HepG2 (cell line): Measurements from ENCODE around the gene JOSD1. TPM values are rescaled to one million over a fixed set of nuclear protein-coding genes. Genes with fewer than 3 reads are reported as not detected.

Experiments used
- ARNTL ChIP-seq: sonication (generic); formaldehyde crosslinking; IDR thresholded peaks from 2 replicates; pipeline ENCODE4 v1.4.0; 2020; ENCODE audit warnings: mild to moderate bottlenecking, missing genetic modification reagents
- ATF7-NPFF ChIP-seq: sonication (generic); formaldehyde crosslinking; IDR thresholded peaks from 2 replicates; pipeline ENCODE4 v1.8.1; 2023; ENCODE audit warnings: mild to moderate bottlenecking, low read depth, missing genetic modification reagents, moderate library complexity
- CC2D1A ChIP-seq: sonication (generic); formaldehyde crosslinking; IDR thresholded peaks from 2 replicates; pipeline ENCODE4 v1.8.1; 2023; ENCODE audit warnings: mild to moderate bottlenecking, missing genetic modification reagents
- DMAP1 ChIP-seq: IDR thresholded peaks from 2 replicates; pipeline ENCODE4 v1.6.1; 2016
- FOXK1 ChIP-seq: sonication (generic); formaldehyde crosslinking; IDR thresholded peaks from 2 replicates; pipeline ENCODE4 v1.4.0; 2020; ENCODE audit warnings: low read depth, missing genetic modification reagents, borderline replicate concordance
- HNRNPL ChIP-seq: fragments of 200-400 bp; formaldehyde crosslinking; IDR thresholded peaks from 2 replicates; pipeline ENCODE4 v1.6.1; 2017; ENCODE audit warnings: mild to moderate bottlenecking, low read depth, low read length
- KDM6A ChIP-seq: IDR thresholded peaks from 2 replicates; pipeline ENCODE4 v1.6.1; 2016; ENCODE audit warnings: low read depth
- MAFK ChIP-seq, 2 experiments: IDR thresholded peaks in 1 of 2; conservative IDR thresholded peaks in 1 of 2; 2 replicates each; pipeline ENCODE4 v1.6.1; 2011; ENCODE audit warnings: improper control_type of control experiment in 2 of 2, low read length in 2 of 2
- NCOR1 ChIP-seq: fragments of 200-600 bp; sonication (generic); IDR thresholded peaks from 2 replicates; pipeline ENCODE4 v1.7.0; 2017; ENCODE audit warnings: antibody characterized with exemption, low read length, borderline replicate concordance
- PITX1 ChIP-seq: sonication (generic); formaldehyde crosslinking; IDR thresholded peaks from 2 replicates; pipeline ENCODE4 v1.5.1; 2020; ENCODE audit warnings: mild to moderate bottlenecking, missing genetic modification reagents
- PRDM10 ChIP-seq: sonication (generic); formaldehyde crosslinking; IDR thresholded peaks from 2 replicates; pipeline ENCODE4 v1.4.0; 2020; ENCODE audit warnings: low read depth, missing genetic modification reagents
- RNF2 ChIP-seq: fragments of 450-650 bp; conservative IDR thresholded peaks from 2 replicates; pipeline ENCODE4 v1.6.1; 2016; ENCODE audit warnings: low read depth
- SMAD3 ChIP-seq: sonication (generic); formaldehyde crosslinking; IDR thresholded peaks from 2 replicates; pipeline ENCODE4 v1.4.0; 2020; ENCODE audit warnings: missing genetic modification reagents
- STAT5B ChIP-seq: sonication (generic); formaldehyde crosslinking; IDR thresholded peaks from 2 replicates; pipeline ENCODE4 v1.4.0; 2020; ENCODE audit warnings: missing genetic modification reagents
- THAP7 ChIP-seq: sonication (generic); formaldehyde crosslinking; IDR thresholded peaks from 2 replicates; pipeline ENCODE4 v1.8.1; 2023; ENCODE audit warnings: mild to moderate bottlenecking, missing genetic modification reagents
- ZFYVE20 ChIP-seq: sonication (generic); formaldehyde crosslinking; IDR thresholded peaks from 2 replicates; pipeline ENCODE4 v1.8.0; 2023; ENCODE audit warnings: low read depth, mild to moderate bottlenecking, moderate library complexity, missing genetic modification reagents, borderline replicate concordance
- ZNF143 ChIP-seq: sonication (generic); formaldehyde crosslinking; IDR thresholded peaks from 2 replicates; pipeline ENCODE4 v1.4.0; 2020; ENCODE audit warnings: missing genetic modification reagents
- ZNF367 ChIP-seq: sonication (generic); formaldehyde crosslinking; IDR thresholded peaks from 2 replicates; pipeline ENCODE4 v1.4.0; 2020; ENCODE audit warnings: missing genetic modification reagents, borderline replicate concordance
- ZNF513 ChIP-seq: sonication (generic); formaldehyde crosslinking; conservative IDR thresholded peaks from 2 replicates; pipeline ENCODE4 v1.5.0; 2020; ENCODE audit warnings: missing genetic modification reagents
- ZNF607 ChIP-seq: sonication (generic); formaldehyde crosslinking; IDR thresholded peaks from 2 replicates; pipeline ENCODE4 v1.5.1; 2020; ENCODE audit warnings: missing genetic modification reagents, mild to moderate bottlenecking, borderline replicate concordance
- ZNF746 ChIP-seq: sonication (generic); formaldehyde crosslinking; IDR thresholded peaks from 2 replicates; pipeline ENCODE4 v1.8.0; 2022; ENCODE audit warnings: mild to moderate bottlenecking, missing genetic modification reagents
- ZNF766 ChIP-seq: sonication (generic); formaldehyde crosslinking; IDR thresholded peaks from 2 replicates; pipeline ENCODE4 v1.5.0; 2020; ENCODE audit warnings: missing genetic modification reagents, borderline replicate concordance
- polyA plus RNA-seq, 8 experiments: library from polyadenylated mRNA; depleted of rRNA in 3 of 8; stranded (reverse) in 7 of 8; unstranded in 1 of 8; fragments of >200 nt; fragmentation: Illumina TruSeq in 4 of 8; extraction: Trizol in 4 of 8; gene quantifications; 2 replicates each; pipeline versions ENCODE4 v1.2.1 to v1.2.3, GENCODE V29; 2011 to 2016; ENCODE audit warnings: low read depth in 4 of 8, missing spikeins in 1 of 8, mixed read lengths in 1 of 8; ENCODE audit not compliant: insufficient read depth in 1 of 8
- total RNA-seq, 5 experiments: library from RNA; depleted of rRNA; stranded (reverse); fragments of >200 nt; fragmentation: Illumina TruSeq; extraction: Trizol; gene quantifications; 2 replicates each; pipeline ENCODE4 v1.2.3, GENCODE V29; 2016; ENCODE audit warnings: low read depth in 1 of 5
- TF ChIP-seq, protein P1 (sequence below): sonication (generic); formaldehyde crosslinking; IDR thresholded peaks from 2 replicates; pipeline ENCODE4 v1.8.1; 2023; ENCODE audit warnings: mild to moderate bottlenecking, inconsistent platforms, moderate library complexity, missing genetic modification reagents, borderline replicate concordance

JOSD1 gene
- total and polyA plus RNA-seq, 2 of the 13 experiments (the other 11 are each of a cell fraction or from before 2014, with no cell fraction given): 31.7 to 38.4 TPM

DNA sequence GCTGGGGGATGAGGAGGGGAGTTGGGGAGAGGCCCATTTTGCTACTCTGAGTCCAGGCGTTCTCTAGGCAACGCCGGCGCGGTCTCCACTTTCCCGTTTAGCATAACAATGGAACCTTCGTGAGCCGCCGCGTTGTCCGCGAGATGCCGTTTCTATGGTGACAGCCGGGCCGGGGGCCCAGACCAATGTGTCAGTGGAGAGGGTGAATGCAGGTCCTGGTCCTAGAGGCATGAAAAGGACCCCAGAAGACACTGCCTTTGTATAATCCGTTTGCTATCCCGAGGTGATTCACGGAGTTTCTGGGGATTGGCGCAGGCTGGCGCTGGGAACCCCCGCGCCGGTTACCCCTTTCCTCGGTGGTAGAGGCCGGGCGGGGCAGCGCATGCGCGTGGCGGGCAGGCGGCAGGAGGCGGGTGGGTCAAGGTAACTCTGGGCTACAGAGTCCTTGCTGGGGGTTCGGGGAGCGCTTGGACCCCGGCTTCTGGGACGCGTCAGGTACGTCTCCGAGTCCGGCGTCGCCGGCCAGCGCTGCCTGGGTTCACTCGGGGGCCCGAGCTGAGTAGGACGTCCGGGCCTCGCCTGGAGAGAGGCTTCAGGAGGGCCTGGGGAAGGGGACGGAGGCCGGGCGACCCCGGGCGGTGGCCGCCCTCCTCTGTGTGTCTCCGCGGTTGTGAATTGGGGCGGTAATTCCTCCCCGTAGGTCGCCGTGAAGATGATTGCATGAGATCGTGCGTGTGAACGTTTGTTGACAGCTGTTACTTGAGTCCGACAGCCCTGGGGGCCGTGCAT lies 44.3 kb downstream of the JOSD1 start, which contains the start of the genes CBY1 and FAM227A (continued):
- TF ChIP-seq PRDM10 (CRISPR knock-in tag) (peak; percentile 100), ZNF607 (CRISPR knock-in tag) (peak; percentile 57; the same call in 1 of the 2 replicates), ZNF513 (CRISPR knock-in tag) (0 out of 2 replicates have a peak, but pooled peaks have one; percentile 28), RNF2 (no peak), ZNF746 (CRISPR knock-in tag) (no peak), PITX1 (CRISPR knock-in tag) (peak; percentile 51; the same call in 1 of the 2 replicates), ARNTL (CRISPR knock-in tag) (0 out of 2 replicates have a peak, but pooled peaks have one; percentile 30), MAFK (conservative IDR thresholded peaks at IDR 0.05 in 1 of 2, IDR thresholded peaks at IDR 0.05 in 1 of 2; ENCODE audit: low read length in 2 of 2) (no peak), HNRNPL (no peak), FOXK1 (CRISPR knock-in tag) (0 out of 2 replicates have a peak, but pooled peaks have one; percentile 28), CC2D1A (CRISPR knock-in tag) (0 out of 2 replicates have a peak, but pooled peaks have one; percentile 20), NCOR1 (no peak), ATF7-NPFF (CRISPR knock-in tag) (peak; percentile 77), ZNF143 (CRISPR knock-in tag) (no peak), ZNF766 (CRISPR knock-in tag) (no peak), DMAP1 (0 out of 2 replicates have a peak, but pooled peaks have one; percentile 17), STAT5B (CRISPR knock-in tag) (no peak), ZFYVE20 (CRISPR knock-in tag) (no peak), SMAD3 (CRISPR knock-in tag) (0 out of 2 replicates have a peak, but pooled peaks have one; percentile 56), ZNF367 (CRISPR knock-in tag) (no peak), KDM6A (CRISPR knock-in tag) (no peak), THAP7 (CRISPR knock-in tag) (0 out of 2 replicates have a peak, but pooled peaks have one; percentile 58)
- TF ChIP-seq, protein P1, sequence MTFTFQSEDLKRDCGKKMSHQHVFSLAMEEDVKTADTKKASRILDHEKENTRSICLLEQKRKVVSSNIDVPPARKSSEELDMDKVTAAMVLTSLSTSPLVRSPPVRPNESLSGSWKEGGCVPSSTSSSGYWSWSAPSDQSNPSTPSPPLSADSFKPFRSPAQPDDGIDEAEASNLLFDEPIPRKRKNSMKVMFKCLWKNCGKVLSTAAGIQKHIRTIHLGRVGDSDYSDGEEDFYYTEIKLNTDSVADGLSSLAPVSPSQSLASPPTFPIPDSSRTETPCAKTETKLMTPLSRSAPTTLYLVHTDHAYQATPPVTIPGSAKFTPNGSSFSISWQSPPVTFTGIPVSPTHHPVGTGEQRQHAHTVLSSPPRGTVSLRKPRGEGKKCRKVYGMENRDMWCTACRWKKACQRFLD (CRISPR knock-in tag): no peak
